Stimulated activated CD8-positive, alpha-beta memory T cell treated with anti-CD3 and anti-CD28 coated beads, Interleukin-7, amount 100 ng/mL, for 24 hours (primary cell): ENCODE results near the gene MAP3K4.
"Not testable (repeated sequence)": the region's sequence is repeated elsewhere in the genome, so short reads cannot be mapped to it uniquely, and the experiment has no call there.

Experiments
- DNase-seq: peaks from one replicate; pipeline ENCODE4 v3.0.0-alpha.2; 2020; ENCODE audit warnings: low read depth

Gene MAP3K4

GRCh38 chr6:161123319-161123718, 131.8 kb downstream of the MAP3K4 start:
- not testable (repeated sequence) for DNase-seq

GRCh38 chr6:161125591-161125990, 134.0 kb downstream of the MAP3K4 start:
- DNase-seq = no peak

- no peak for DNase-seq
These were observed 135.6 kb downstream of the MAP3K4 start for GRCh38 chr6:161127071-161127740.

- DNase-seq = no peak
These were observed 136.7 kb downstream of the MAP3K4 start for GRCh38 chr6:161128230-161128629.

GRCh38 chr6:161128680-161129196, 137.2 kb downstream of the MAP3K4 start:
- DNase-seq = no peak

GRCh38 chr6:161130541-161130940, 139.0 kb downstream of the MAP3K4 start:
- DNase-seq = no peak

GRCh38 chr6:161130967-161131766, 139.6 kb downstream of the MAP3K4 start:
- DNase-seq = no peak

- no peak for DNase-seq
These were observed 140.8 kb downstream of the MAP3K4 start for GRCh38 chr6:161132384-161132783.

GRCh38 chr6:161133963-161134362, 142.4 kb downstream of the MAP3K4 start:
- DNase-seq = no peak

GRCh38 chr6:161134550-161135298, 143.2 kb downstream of the MAP3K4 start:
- no peak for DNase-seq

GRCh38 chr6:161135695-161136591, 144.4 kb downstream of the MAP3K4 start:
- DNase-seq = no peak

GRCh38 chr6:161136655-161137054, 145.1 kb downstream of the MAP3K4 start:
- no peak for DNase-seq

GRCh38 chr6:161137320-161137719, 145.8 kb downstream of the MAP3K4 start:
- DNase-seq = no peak

GRCh38 chr6:161137839-161138542, 146.4 kb downstream of the MAP3K4 start:
- DNase-seq = no peak

GRCh38 chr6:161138543-161139303, 147.2 kb downstream of the MAP3K4 start:
- no peak for DNase-seq

- no peak for DNase-seq
These were observed 147.8 kb downstream of the MAP3K4 start for GRCh38 chr6:161139304-161139765.

GRCh38 chr6:161139766-161140553, 148.4 kb downstream of the MAP3K4 start:
- no peak for DNase-seq

GRCh38 chr6:161140554-161140875, 148.9 kb downstream of the MAP3K4 start:
- no peak for DNase-seq

GRCh38 chr6:161141173-161141572, 149.6 kb downstream of the MAP3K4 start:
- no peak for DNase-seq
